GM10248 (cell line): ENCODE measurements around the gene ZDHHC14.
"Not testable (repeated sequence)": the region's sequence is repeated elsewhere in the genome, so short reads cannot be mapped to it uniquely, and the experiment has no call there.

Source experiments
- CTCF ChIA-PET: fragments of 300-600 bp; sonication (Branson Sonifier 250); formaldehyde crosslinking; extraction: SDS; loops from one replicate; lab custom pipeline; 2021; ENCODE audit warnings: antibody characterized with exemption; lab: Yijun Ruan, JAX
- POLR2A ChIA-PET: fragments of 350-650 bp; sonication (Branson Sonifier 250); formaldehyde crosslinking; extraction: SDS; loops from one replicate; lab custom pipeline; 2020; ENCODE audit warnings: antibody characterized with exemption; lab: Yijun Ruan, JAX
- DNase-seq: peaks from one replicate; pipeline ENCODE4 v3.0.0; 2012; ENCODE audit errors: extremely low spot score
- CTCF ChIP-seq: IDR thresholded peaks from 2 replicates; pipeline ENCODE4 v1.5.1; 2012; ENCODE audit warnings: mild to moderate bottlenecking, low read depth; ENCODE audit errors: extremely low read depth, missing control alignments, control extremely low read depth

ZDHHC14 gene

GRCh38 chr6:157570752-157571151 lies 189.8 kb downstream of the ZDHHC14 start:
- no peak for DNase-seq
- POLR2A ChIA-PET, result interaction anchor here (1.0 kb wide), 1 partner anchor 9 kb away, joined by 5 read pairs; no protein-coding TSS in a partner anchor
- no peak for TF ChIP-seq CTCF
- CTCF ChIA-PET, result interaction anchor here (0.6 to 2.3 kb wide), 8 partner anchors 9 to 191 kb away, joined by 3 to 7 read pairs (median 3); no protein-coding TSS in a partner anchor

- no peak for TF ChIP-seq CTCF
- POLR2A ChIA-PET, result interaction anchor here (1.0 kb wide), 1 partner anchor 9 kb away, joined by 5 read pairs; no protein-coding TSS in a partner anchor
- CTCF ChIA-PET, result interaction anchor here (0.6 to 2.3 kb wide), 5 partner anchors 9 to 109 kb away, joined by 3 to 7 read pairs (median 5); no protein-coding TSS in a partner anchor
- DNase-seq, result peak; percentile 52
Observed at GRCh38 chr6:157571269-157571668, 190.3 kb downstream of the ZDHHC14 start.

- CTCF ChIA-PET, result interaction anchor here (1.7 to 2.3 kb wide), 2 partner anchors 17 to 25 kb away, joined by 6 to 7 read pairs; no protein-coding TSS in a partner anchor
- no peak for DNase-seq
- no peak for TF ChIP-seq CTCF
- POLR2A ChIA-PET, result no interaction called here
Observed at GRCh38 chr6:157571950-157572349, 191.0 kb downstream of the ZDHHC14 start.

- DNase-seq, result no peak
- ChIA-PET POLR2A (no interaction called here), CTCF (interaction anchor here (1.1 kb wide), 1 partner anchor 27 kb away, joined by 3 read pairs; no protein-coding TSS in a partner anchor)
- TF ChIP-seq CTCF, result no peak
Observed at GRCh38 chr6:157574851-157575424, 193.9 kb downstream of the ZDHHC14 start.

- ChIA-PET CTCF (no interaction called here), POLR2A (no interaction called here)
- no peak for TF ChIP-seq CTCF
- DNase-seq, result no peak
Observed at GRCh38 chr6:157575436-157576145, 194.6 kb downstream of the ZDHHC14 start.

- DNase-seq, POLR2A ChIA-PET: not testable (repeated sequence)
- CTCF ChIA-PET, result interaction anchor here (1.0 kb wide), 1 partner anchor 19 kb away, joined by 3 read pairs; no protein-coding TSS in a partner anchor
Observed at GRCh38 chr6:157576991-157577390, 196.0 kb downstream of the ZDHHC14 start.

GRCh38 chr6:157578527-157578926 lies 197.5 kb downstream of the ZDHHC14 start:
- DNase-seq, POLR2A ChIA-PET: not testable (repeated sequence)
- CTCF ChIA-PET, result interaction anchor here (1.0 kb wide), 1 partner anchor 15 kb away, joined by 3 read pairs; no protein-coding TSS in a partner anchor
